ENCODE results near the gene METTL23.
"Not testable (repeated sequence)": the region's sequence is repeated elsewhere in the genome, so short reads cannot be mapped to it uniquely, and the experiment has no call there.

METTL23 gene

DNA sequence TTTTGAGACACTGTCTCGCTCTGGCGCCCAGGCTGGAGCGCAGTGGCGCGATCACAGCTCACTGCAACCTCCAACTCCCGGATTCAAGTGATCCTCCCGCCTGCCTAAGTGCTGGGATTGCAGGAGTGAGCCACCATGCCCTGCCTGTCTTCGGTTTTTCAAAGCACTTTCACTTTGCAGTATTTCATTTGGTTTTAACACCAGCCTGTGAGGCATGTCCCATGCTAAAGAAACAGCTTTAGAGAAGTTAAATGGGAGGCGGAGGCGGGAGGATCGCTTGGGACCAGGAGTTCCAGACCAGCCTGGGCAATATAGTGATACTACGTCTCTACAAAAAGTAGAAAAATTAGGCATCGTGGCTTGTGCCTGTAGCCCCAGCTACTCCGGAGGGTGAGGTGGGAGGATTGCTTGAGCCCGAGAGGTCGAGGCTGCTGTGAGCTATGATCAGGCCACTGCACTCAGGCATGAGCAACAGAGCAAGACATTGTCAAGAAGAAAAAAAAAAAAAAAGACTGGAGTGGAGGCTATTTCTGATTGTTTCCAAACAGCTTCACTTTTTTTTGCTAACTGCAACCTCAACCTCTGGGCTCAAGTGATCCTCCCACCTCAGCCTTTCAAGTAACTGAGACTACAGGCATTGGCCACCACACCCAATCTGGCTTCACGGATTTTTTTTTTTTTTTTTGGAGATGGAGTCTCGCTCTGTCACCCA is 1.3 kb downstream of the METTL23 start:
- H3K4me3 ChIP-seq (ENCODE audit: low read length): peak overlapping the region; percentile 84
- no peak for DNase-seq (ENCODE audit: low read depth, low spot score)

DNA sequence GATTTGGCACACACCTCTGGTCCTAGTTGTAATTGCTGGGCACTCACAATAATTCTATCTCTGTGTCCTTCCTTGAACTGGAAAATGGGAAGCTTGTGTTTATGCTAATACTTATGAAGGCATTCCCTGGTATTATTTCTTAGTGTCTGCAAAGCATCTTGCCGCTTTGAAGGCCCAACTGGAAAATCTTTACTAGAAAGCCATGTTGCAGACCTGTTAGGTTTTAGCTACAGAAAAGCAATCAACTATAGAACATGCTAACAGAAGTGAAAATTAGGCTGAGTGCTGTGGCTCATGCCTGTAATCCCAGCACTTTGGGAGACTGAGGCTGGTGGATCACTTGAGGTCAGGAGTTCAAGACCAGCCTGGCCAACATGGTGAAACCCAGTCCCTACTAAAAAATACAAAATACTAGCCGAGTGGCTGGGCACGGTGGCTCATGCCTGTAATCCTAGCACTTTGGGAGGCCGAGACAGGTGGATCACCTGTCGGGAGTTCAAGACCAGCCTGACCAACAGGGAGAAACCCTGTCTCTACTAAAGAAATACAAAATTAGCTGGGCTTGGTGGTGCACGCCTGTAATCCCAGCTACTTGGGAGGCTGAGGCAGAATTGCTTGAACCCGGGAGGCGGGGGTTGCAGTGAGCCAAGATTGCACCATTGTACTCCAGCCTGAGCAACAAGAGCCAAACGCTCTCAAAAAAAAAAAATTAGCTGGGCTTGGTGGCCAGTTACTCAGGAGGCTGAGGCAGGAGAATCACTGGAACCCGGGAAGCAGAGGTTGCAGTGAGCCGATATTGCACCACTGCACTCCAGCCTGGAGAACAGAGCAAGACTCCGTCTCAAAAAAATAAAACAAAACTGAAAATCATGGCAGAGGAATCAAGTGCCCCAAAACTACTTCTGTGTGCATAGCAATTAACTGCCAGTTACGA is 5.4 kb downstream of the METTL23 start:
- not testable (repeated sequence) for H3K4me3 ChIP-seq (ENCODE audit: low read length); DNase-seq (ENCODE audit: low read depth, low spot score)

DNA sequence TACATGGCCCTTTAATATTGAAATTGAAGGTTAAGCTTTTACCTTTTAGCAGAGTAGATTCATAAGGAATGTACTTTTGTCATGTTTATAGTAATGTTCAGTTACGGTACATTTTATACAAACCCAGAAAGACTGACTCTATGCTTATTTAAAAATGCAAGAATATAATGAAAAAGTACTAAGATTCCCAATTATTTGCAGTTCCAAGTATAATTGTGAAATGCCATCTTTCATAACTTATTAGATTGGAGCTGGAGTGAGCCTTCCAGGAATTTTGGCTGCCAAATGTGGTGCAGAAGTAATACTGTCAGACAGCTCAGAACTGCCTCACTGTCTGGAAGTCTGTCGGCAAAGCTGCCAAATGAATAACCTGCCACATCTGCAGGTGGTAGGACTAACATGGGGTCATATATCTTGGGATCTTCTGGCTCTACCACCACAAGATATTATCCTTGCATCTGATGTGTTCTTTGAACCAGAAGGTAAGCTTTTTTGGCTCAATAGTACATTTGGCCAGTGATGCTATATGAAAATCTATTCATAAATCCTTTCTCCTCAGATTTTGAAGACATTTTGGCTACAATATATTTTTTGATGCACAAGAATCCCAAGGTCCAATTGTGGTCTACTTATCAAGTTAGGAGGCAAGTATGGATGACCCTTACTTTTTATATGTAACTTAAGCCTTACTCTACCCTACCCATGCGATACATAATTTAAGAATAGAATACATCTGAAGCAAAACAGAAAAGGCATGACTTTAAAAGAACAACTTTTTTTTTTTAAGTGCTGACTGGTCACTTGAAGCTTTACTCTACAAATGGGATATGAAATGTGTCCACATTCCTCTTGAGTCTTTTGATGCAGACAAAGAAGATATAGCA is 6.3 kb downstream of the METTL23 start:
- no peak for DNase-seq (ENCODE audit: low read depth, low spot score)
- no peak overlapping the region for H3K4me3 ChIP-seq (ENCODE audit: low read length)

DNA sequence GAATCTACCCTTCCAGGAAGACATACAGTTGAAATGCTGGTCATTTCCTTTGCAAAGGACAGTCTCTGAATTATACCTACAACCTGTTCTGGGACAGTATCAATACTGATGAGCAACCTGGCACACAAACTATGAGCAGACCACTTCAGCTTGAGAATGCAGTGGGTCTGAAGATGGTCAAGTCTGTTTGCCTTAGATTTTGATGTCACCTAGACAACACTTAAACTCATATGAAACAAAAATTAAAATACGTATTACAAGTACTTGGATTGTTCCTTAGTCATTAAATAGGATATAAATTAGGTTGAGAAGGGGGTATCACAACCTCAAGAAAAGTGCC is 6.9 kb downstream of the METTL23 start:
- H3K4me3 ChIP-seq (ENCODE audit: low read length): no peak overlapping the region
- no peak for DNase-seq (ENCODE audit: low read depth, low spot score)

DNA sequence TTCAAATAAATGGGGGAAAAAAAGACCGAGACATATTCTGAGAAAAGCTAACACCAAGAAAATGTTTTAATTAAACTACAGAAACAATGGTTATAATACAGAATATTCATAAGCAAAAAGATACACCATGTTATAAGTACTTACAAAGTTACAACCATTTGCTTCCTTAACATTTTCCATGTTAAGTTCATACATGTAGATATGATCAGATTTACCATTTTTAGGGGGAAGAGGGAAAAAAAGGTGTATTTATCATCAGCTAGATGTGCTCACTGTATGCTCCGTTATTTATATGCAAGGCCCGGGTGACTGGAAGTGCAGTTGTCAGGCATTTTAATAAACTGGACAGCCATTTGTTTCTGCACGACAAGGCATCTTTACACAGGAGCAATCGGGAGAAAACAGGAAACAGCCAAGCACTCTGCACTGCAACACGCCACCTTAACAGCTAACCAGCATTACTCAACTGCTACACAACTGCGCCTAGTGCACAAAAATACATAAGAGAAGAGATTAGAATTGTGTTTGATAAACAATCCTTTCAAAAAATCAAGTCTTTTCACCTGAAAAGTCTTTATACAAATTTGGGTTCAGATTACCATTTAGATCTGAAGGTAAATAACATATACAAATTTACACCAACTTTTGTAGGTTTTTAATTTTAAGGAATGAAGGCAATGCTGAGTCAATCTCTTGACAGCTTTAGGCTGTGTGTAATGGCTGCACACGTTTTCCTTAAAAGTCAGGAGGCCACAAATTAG is 7.6 kb downstream of the METTL23 start:
- H3K4me3 ChIP-seq (ENCODE audit: low read length): peak overlapping the region; percentile 97
- no peak for DNase-seq (ENCODE audit: low read depth, low spot score)

DNA sequence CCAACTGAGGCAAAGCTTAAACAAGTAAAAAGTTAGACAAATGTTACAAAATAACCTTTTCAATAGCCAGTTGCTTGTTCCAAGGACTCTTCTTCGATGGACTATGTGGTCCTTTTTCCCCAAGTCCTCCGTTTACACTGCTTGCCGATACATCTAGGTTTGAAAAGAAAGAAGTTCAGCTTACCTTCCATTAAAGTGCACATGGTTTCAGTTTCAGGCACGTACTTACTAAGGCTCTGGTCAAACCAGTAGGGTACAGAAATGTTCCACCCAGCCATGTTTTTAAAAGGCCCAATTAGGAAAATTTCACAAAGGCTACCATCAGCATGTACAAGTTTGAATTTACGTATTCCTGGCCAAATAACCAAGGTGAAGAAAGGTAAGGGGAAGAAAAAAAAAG is 8.4 kb downstream of the METTL23 start:
- no peak for DNase-seq (ENCODE audit: low read depth, low spot score)
- H3K4me3 ChIP-seq (ENCODE audit: low read length): peak overlapping the region; percentile 97

DNA sequence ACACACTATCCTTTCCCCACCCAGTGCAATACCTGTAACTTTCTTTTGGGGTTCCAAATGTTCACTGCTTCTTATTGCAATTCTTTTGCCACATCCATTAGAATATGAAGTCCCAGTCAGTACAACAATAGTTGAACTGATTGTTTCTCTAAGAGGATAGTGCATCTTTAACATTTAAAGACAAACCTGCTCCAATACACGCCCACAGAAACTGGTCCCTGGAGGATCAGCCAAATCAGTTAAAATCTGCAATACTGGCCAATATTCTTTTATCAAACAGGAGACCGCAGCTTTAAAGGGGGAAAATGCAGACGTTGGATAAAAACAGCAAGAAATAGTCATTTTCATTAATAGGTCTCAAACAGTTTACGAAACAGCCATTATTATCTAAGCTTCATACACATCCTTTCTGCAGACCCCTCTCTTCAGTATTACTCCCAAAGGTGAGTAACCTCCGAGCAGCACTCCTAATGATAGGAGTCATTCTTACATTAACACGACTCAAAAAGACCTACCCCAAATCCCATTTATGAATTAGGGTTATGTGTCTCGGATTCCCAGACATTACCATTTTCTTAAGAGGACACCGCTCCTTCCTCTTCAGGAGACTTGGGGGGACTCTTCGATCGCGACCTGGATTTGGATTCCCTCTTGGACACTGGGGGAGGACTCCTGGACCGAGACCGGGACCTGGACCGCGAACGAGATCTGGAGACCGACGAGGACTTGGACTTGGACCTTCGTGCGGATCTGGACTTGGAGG is 9.1 kb downstream of the METTL23 start:
- DNase-seq (ENCODE audit: low read depth, low spot score): no peak
- peak overlapping the region; percentile 97 for H3K4me3 ChIP-seq (ENCODE audit: low read length)

DNA sequence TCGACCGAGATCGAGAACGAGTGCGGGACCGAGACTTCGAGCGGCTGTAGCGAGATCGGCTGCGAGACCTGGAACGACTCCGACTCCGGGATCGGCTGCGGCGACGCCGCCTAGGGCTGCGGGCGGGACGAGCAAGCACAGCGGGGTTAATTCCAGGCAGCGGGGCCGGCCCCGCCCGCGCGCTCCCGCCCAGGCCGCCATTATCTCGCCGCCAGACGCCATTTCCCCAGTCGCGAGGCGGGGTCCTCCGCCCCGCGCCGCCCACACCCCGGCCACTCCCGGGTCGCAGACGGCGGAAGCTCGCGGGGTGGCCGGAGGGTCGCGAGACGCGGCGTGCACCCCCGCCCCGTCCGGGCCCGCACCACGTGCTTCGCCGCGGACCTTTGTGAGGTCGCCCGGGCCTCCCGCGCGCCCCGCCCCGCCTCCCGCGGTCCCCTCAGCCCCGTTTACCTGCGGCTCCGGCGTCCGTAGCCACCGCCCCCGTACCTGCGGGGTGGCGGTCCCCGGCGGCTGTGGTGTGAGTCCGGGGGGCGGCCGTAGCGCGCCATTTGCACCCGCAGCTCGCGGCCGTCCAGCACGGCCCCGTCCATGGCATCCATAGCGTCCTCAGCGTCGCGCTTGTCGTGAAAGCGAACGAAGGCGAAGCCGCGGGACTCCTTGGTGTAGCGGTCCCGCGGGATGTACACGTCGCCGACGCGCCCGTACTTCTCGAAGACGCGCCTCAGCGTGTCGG is 9.9 kb downstream of the METTL23 start:
- H3K4me3 ChIP-seq (ENCODE audit: low read length): peak overlapping the region; percentile 97
- no peak for DNase-seq (ENCODE audit: low read depth, low spot score)

DNA sequence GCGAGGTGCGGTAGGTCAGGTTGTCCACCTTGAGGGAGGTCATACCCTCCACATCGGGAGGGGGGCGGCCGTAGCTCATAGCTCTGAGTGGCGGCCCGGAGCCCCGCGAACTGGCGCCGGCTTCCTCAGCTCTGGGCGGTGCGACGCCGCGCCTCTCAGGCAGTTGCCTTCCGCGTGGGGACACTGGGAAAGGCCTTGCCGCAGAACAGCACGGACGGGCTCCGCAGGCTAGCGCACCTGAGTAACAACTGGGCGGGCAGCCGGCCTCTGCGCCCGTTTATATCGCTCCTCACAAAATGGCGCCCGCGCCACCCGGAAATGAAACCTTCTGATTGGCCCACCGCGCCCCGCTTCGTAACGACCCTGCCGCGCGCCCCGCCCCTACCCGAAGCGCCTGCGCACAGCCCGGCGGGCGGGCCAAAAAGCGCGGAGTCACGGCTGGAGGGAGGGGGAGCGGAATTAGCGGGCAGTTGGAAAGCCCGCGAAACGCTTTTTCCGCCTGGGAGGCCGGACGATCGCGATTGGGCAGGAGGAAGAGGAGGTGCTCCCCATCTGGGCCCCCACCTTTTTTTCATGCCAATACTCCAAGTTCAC is 10.5 kb downstream of the METTL23 start, which contains the start of gene SRSF2:
Gene SRSF2 (minus strand): TSS at position 250 of the 594 bp plus-strand sequence. CDS start 171 bp downstream, at position 79.
- DNase-seq (ENCODE audit: low read depth, low spot score): peak; percentile 98
- peak within 1 kb of the TSS; percentile 98 for H3K4me3 ChIP-seq (ENCODE audit: low read length)

DNA sequence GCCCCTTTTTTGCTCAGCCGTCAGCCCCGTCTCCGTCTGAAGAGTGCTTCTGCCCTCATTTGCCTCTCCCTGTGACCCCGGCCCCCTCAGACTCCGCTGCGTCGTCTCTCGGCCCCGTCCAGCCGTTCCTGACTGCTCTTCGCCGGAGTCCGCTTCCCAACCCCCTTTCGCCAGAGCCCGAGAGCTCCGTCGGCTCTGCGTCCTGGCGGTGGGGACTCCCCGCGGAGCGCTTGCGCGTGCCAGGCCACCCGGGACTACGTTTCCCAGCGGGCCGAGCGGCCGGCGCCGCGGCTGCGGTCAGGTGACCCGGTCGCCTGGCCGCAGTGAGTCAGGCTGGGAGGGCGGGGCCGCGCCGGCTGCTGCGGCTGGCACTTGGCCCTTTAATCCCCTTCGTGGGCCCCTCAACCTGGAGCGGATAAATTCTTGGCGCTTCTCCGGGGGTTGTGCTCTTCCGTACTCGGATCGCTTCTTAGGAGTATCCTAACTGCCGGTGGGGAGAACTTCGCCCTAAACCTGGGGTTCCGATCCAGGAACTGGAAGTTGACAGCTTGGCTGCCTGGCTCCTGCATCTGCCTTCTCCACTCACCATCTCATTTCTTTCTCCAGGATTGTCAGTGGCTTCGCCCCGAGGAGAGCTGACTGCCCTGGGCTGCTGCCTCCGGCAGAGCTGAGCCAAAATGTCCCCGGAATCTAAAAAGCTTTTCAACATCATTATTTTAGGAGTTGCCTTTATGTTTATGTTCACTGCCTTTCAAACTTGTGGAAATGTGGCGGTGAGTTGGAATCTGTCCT is 11.2 kb downstream of the METTL23 start, which contains the start of gene MFSD11:
Gene MFSD11 (plus strand): TSS at position 444 of the 792 bp plus-strand sequence. CDS start 234 bp downstream, at position 678.
- peak within 1 kb of the TSS; percentile 98 for H3K4me3 ChIP-seq (ENCODE audit: low read length)
- peak; percentile 91 for DNase-seq (ENCODE audit: low read depth, low spot score)

DNA sequence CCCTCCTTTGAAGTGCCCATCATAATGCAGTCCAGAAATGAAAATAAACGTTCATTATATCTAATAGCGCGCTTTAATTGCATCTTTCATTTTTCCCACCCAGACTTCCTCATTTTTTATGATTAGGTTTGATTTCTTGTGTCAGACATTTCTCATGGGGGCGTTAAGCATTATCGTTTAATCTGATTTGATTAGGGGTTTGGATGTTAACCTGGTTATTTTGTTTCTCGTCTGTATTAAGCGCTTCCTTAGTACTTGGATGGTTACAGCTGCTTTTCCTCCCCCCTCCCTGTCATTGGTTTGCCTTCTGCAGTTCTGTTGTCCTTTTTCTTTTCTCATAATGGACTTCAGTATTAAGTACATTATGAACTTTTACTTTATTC is 11.8 kb downstream of the METTL23 start:
- H3K4me3 ChIP-seq (ENCODE audit: low read length): peak overlapping the region; percentile 98
- DNase-seq (ENCODE audit: low read depth, low spot score): no peak

DNA sequence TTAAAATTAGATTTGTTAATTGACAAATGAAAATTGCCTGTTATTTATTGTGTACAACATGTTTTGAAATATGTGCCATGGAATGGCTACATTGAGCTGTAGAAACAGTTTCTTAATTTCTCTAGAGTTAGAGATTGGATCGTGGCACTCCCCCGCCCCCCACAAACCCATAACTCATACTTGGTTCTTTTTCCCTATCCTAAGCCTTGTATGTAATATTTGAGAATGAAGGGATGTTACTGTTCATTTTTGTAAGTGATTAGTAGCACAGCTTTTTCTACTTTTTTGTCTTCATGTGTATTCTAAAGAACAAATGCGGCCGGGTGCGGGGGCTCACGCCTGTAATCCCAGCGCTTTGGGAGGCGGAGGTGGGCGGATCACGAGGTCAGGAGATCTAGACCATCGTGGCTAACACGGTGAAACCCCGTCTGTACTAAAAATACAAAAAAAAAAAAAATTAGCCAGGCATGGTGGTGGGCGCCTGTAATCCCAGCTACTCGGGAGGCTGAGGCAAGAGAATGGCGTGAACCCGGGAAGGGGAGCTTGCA is 13.0 kb downstream of the METTL23 start:
- H3K4me3 ChIP-seq (ENCODE audit: low read length); DNase-seq (ENCODE audit: low read depth, low spot score): not testable (repeated sequence)

DNA sequence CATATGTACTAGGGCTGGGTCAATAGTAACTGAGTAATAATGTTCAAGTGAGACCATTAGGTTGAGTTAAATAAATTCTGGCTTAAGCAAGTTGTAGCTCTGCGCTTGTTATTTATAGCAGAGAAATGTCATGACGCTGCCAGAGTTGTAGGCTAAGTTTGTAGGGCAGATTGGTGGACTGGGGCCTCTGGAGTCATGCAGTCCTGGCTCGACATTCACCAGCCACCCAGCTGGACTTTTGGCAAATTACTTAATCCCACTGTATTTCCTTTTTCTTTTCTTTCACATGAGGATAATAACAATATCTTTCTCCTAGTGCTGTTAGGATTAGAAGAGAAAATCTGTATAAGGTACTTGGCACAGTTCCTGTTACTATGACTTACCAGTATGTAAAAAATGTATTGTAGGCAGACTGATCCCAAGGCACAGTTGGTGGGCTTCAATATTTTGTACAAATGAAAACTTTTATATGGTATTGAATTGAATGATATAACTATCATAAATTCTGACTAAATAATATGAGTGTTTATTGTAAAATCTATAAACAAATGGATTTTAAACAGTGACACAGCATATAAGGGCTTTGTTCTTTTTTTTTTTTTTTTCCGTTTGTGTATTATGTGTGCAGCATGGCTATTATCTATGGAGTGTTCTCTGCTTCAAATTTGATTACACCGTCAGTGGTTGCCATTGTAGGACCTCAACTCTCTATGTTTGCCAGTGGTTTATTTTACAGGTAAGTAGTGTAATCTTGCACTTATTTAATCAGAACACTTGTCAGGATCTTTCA is 13.9 kb downstream of the METTL23 start:
- no peak for DNase-seq (ENCODE audit: low read depth, low spot score)
- H3K4me3 ChIP-seq (ENCODE audit: low read length): no peak overlapping the region

DNA sequence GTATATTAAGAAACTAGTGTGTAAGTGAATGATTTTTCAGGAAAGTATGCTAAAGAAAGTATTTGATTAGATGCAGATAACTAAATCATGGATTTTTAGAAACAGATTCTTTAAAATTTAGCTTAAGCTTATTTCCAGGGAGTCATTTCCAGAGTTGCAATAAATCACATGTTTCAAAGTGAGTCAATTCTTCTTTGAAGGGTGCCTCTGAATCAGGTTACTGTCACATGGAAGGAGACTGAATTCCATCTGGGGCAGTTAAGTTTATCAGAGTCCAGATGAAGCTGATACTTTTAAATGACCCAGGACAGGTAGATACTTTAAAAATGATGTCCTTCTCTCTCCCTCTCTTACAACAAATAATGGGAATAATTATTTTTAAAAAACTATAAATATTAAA is 16.3 kb downstream of the METTL23 start:
- DNase-seq (ENCODE audit: low read depth, low spot score): no peak
- H3K4me3 ChIP-seq (ENCODE audit: low read length): no peak overlapping the region

DNA sequence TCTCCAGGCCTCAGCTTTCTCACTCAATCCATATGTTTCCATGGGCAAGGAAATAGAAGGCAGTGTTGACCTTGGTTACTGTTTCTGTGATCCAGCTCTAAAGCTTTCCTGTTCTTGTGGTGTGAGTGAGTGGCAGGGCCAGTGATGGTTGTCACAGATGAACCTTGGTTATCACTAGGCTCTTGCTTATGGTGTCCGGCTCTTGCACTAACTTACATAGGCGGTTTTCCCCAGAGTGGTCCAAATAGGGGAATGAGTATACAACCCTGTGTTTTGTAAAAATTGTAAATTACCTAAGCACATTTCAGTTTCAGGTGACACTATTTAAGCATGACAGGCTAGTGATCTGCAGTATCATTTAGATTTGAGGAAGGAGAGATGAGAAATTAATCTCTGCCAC is 18.1 kb downstream of the METTL23 start:
- DNase-seq (ENCODE audit: low read depth, low spot score): no peak
- H3K4me3 ChIP-seq (ENCODE audit: low read length): no peak overlapping the region
